HS-27A (cell line): Measurements from ENCODE around the gene NFKBIZ.
"Not testable (repeated sequence)": the region's sequence is repeated elsewhere in the genome, so short reads cannot be mapped to it uniquely, and the experiment has no call there.

Experiments
- DNase-seq: peaks from one replicate; pipeline ENCODE4 v3.0.0-alpha.2; 2012; ENCODE audit warnings: low read depth, missing footprints

NFKBIZ gene

DNA sequence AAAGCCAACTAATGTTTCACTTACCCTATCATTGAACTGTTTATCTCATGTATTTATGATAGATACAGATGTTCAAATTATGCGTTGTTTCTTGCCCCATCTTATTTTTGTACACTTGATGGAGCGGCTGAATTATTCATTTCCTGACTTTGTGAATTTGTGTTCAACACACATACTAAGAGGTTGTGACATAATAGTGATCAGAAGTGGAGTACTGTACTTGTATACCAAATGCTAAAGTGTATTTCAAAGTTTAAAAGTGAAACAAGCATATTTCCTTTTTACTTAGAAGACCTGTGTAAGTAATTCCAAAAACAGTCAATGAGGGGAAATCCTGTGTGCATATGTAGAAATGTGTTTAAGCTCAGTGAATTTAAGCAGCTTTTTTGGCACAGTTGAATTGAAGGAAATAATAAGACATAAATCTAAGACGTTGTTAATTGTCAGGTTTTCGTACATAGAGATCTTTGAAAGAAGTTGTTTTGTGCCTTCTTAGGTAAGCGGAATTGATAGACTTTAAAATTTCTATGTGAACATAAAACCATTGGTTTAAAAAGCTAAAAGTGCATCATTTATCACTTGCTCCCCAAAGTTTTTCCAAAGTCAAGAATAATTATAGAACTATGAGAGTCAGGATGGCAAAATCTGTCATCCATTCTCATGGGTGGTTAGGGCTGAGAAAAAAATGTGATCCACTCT is 1.9 kb downstream of the NFKBIZ start:
- DNase-seq: no peak

DNA sequence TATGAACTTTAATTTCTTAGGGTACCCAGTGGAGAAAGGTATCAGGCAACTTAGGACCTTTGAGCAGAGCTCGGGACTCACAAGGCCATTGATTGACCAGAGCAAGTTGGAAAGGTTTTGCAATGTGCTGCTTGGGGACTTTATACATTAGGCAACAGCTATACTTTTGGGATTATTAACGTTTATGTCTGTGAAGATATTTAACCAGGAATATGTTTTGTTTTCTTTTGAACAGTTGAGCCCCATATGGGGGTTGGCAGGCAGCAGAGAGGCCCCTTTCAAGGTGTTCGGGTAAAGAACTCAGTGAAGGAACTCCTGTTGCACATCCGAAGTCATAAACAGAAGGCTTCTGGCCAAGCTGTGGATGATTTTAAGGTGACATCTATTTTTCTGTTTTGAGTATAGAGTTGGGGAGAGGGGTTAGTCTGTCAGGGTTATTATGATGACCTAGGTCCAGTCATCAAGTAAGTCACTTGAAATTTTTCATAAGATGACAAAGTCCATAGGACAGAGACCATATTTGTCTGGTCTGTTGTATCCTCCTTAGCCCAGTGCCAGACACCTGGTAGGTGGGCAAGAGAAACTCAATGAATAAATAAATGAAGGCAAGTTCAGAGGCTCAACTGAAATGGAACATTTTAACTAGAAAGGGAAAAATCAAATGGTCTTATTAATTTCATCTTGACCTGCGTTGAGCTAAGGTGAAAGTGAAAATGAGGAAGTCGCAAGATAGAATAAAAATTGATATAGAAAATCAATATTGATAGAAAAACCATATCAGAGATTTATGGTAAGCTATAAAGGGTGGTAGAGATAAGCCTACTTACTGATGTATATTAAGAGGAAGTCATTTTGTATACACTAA is 2.8 kb downstream of the NFKBIZ start:
- no peak for DNase-seq

DNA sequence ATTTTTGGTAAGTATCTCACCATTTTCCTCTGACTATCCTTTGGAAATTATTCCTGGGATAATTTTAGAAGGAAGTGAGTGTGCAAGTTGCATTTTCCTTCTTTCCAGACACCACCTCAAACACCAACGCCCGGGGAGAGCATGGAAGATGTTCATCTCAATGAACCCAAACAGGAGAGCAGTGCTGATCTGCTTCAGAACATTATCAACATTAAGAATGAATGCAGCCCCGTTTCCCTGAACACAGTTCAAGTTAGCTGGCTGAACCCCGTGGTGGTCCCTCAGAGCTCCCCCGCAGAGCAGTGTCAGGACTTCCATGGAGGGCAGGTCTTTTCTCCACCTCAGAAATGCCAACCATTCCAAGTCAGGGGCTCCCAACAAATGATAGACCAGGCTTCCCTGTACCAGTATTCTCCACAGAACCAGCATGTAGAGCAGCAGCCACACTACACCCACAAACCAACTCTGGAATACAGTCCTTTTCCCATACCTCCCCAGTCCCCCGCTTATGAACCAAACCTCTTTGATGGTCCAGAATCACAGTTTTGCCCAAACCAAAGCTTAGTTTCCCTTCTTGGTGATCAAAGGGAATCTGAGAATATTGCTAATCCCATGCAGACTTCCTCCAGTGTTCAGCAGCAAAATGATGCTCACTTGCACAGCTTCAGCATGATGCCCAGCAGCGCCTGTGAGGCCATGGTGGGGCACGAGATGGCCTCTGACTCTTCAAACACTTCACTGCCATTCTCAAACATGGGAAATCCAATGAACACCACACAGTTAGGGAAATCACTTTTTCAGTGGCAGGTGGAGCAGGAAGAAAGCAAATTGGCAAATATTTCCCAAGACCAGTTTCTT is 3.9 kb downstream of the NFKBIZ start:
- no peak for DNase-seq

DNA sequence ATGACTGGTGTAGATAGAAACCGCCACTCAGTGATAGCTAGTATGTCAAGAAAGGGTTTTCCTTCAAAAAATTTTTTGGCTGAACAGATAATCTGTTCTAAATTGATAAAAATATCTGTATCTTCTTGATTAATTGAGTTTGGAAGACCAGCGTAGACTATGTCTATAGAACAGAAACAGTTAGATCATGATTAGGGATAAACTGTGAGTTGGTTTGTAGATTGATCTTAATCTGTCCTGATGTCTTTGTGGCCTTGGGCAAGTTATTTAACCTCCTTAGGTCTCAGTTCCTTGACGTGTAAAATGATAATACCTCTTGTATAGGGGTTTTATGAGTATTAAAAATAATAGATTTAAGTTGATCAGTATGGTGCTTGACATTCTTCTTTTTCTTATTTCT is 4.7 kb downstream of the NFKBIZ start:
- DNase-seq: no peak

DNA sequence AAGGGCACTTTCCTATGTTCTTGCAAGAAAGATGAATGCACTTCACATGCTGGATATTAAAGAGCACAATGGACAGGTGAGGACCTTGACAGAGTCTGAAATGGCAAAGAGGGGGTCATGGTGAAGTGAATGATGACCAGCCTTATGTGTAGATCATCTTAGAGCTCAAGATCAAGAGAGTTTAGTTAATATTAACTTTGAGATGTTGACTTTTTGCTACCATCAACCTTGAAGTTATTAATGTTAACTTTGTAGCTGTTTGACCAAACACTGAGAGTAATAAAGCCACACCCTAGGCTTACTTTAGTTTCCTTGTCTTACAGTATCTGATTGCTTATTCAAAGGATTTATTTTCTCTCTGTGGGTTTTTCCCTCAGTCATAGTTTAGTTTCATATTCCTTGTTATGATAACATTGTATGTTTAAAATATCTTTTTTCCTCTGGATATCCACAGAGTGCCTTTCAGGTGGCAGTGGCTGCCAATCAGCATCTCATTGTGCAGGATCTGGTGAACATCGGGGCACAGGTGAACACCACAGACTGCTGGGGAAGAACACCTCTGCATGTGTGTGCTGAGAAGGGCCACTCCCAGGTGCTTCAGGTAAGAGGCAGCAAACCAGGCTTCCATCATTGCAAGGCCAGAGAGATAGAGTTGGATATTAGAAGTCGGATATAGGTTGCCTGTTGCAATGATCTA is 5.4 kb downstream of the NFKBIZ start:
- no peak for DNase-seq

DNA sequence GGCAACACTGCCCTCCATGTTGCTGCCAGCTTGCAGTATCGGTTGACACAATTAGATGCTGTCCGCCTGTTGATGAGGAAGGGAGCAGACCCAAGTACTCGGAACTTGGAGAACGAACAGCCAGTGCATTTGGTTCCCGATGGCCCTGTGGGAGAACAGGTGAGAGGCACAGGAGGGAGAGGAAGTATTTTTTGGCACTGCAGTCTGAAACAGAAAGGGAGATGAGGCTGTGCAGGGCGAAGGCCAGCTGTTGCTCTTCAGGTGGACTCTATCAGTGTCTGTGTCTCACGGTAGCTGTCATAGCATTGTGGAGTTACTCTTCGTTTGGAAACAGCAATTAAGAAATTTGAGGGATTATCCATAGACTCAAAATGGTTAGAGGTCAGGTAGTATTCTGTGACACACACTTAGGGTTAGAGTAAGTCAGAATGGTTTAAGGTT is 8.0 kb downstream of the NFKBIZ start:
- no peak for DNase-seq

DNA sequence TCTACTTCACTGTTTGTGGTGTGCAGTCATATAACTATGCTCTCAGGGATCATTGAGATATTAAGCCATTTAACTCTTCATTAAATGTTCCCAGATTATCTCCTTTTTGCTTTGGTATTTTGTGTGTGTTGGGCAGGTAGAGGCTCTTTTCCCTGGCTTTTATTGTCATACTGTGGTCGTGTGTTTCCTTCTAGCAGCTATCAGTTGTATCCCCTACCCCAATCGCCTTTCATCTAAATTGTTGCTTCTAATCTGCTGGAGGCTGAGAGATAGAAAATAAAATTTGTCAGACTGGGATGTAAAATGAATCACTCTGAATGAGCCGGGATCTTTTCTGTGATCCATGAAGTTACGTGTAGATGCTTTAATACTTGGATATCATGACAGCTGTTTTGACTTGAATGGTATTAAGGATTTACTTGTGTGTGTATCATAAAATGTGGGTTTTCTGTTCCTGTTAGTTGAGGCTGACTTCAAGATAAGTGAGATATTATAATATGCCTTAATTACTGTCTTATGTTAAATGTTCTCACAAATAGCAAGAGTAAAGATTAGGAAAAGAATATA is 9.2 kb downstream of the NFKBIZ start:
- no peak for DNase-seq

DNA sequence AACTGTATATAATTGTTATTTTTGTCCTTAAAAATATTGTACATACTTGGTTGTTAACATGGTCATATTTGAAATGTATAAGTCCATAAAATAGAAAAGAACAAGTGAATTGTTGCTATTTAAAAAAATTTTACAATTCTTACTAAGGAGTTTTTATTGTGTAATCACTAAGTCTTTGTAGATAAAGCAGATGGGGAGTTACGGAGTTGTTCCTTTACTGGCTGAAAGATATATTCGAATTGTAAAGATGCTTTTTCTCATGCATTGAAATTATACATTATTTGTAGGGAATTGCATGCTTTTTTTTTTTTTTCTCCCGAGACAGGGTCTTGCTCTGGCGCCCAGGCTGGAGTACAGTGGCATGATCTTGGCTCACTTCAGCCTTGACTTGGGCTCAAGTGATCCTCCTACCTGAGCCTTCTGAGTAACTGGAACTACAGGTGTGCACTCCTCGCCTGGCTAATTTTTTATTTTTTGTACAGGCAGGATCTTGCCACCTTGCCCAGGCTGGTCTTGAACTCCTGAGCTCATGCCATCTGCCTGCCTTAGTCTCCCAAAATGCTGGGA is 10.7 kb downstream of the NFKBIZ start:
- no peak for DNase-seq

DNA sequence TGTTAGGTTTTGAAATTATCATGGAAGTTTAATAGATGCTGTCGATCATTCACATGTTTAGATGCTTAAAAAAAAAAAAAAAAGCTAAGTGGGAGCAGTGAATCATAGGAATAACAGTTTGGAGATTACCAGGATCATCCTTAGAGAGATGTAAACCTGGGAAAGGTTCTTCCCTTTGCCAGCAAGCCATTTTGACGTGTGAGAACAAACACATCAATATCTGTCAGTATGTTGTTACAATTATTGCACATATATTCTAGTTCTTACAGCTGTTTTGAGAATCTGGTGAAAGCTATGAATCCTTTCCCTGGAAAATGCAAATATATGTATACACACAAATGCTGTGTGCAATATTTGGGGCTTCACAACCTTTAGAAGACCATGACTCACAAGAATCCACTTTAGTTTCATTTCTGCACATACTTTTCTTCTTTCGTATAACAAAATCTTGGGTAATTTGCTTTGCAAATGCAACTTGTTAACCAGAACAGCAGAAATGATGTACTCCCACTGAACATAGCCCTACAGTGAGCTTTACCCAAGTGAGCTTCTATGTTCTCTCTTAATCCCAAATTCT is 12.0 kb downstream of the NFKBIZ start:
- no peak for DNase-seq

DNA sequence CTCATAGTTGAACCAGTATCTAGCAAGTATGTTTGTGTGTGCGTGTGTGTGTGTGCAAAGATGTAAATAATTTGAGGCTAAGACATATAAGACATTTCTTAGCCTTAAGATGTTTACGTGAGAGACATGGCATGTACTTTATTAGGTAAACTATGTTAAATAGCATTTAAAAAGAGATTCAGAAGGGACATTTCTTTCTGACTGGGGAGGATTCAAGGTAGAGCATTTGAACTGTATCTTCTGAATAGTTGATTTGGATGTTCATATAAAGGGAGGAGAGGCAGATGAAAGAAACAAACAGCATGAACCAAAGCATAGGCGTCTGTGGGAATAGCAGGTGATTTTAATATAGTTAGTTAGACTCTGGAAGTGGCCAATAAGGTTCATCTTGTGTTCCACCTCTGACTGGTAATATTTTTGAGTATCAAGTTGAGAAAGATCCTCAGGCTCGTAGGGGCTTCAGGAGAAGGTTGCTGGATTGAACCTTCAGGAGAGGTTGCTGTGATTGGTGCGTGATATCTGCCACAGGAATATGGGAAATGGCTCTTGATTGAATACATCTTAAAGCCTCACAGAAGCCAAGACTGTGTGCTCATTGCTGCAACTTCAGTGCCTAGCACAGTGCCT is 12.6 kb downstream of the NFKBIZ start:
- no peak for DNase-seq

DNA sequence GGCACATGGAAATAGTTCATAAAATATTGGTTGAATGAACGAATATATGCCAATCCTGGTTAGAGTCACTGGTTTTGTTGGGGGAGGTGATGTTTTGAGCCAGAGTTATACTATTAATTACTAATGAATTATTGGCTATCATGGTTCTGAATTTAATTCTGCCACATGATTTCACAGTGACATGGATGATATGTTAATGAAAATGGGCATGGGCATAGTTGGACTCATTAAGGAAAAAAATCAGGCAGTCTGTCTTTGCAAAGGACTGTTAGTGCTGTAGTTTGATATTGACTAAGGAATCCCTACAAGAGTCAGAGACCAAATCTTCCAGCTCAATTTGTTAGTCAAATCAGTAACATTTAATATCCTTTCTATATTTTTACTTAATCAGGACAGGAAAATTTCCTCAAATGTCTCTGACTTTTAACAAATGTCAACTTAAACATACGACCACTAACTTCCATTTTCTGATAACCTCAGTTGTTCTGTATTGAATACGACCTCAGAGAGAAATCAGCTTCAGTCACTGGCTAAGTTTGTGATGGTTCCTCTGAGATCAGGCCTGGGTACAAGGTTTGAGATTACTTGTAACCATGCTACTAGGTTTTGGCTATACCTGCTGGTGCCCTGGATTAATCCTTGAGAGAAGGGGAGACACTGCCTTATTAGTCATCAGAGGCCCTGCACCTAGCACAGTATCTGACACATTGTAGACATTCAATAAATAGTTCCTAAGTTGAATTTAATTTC is 13.3 kb downstream of the NFKBIZ start:
- no peak for DNase-seq

DNA sequence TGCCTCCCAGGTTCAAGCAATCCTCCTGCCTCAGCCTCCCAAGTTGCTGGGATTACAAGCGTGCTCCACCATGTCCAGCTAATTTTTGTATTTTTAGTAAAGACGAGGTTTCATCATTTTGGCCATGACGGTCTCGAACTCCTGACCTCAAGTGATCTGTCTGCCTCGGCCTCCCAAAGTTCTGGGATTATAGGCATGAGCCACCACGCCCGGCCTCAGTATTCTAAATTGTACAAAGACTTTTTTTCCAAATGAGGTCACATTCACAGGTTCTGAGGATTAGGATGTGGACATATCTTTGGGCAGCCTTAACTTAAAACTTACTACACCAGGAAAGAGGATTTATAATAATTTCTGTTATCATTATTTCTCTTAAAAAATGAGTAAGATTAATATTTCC is 15.6 kb downstream of the NFKBIZ start:
- not testable (repeated sequence) for DNase-seq

DNA sequence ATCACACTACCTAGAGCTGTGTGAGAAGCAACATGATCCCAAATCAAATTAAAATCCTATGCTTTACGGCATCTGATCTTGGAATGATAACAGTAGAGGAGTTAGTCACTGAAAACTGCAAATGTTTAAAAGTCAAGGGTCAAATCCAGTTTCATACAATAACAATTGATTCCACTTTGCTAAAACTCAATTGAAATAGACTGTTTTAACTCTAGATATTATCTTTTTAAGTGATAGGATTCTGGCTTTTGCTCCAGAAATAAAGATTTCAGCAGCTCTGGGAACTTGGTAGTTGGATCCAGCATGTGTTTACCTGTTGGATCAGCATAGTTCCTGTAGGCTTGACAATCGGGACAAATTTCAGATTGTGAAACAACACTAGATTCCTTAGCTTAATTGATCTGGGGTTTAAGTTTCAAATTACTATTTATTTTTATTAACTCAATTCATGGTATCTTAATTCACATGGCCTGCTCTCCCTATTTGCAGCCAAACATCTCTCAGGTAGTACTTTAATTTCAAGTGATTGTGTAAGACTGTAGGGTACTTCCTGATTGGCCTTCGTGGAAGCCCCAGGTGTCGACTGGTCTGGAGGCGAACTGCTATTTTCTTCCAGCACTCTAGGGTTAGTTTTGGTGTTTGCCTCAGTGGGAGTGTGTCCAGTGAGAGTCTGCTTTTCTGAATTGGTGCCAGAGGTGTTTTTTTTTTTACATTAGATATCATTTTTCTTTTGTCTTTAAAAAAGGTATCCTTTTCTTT is 16.6 kb downstream of the NFKBIZ start:
- no peak for DNase-seq

DNA sequence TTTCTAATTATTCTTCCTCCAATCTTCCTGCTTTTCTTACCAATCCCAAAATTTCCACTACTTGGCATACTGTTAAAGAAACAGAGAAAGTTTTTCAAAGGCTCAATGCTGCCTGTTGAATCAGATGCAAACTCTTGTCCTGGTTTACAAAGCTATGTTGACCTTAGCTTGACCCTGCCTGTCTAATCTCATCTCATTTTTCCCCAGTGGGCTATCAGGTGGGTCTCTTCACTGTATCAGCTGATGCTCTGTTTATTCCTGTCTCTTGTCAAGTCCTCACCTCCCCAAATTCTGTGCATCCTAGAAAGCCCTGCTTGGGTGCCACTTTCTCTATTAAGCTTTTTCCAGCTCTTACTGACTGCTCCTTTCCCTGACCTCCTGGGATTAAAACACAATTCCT is 18.2 kb downstream of the NFKBIZ start:
- no peak for DNase-seq

DNA sequence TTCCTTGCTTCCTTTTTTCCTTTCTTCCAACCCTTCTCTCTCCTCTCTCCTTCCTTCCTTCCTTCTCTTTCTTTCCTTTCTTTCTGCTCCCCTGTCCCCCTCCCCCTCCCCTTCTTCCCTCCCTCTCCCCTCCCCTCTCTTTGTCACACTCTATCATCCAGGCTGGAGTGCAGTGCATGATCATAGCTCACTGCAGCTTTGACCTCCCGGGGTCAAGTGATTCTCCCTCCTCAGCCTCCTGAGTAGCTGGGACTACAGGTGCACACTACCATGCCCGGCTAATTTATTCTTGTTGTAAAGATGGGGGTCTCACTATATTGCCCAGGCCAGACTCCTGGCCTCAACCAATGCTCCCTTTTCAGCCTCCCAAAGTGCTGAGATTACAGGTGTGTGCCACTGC is 18.7 kb downstream of the NFKBIZ start:
- no peak for DNase-seq

DNA sequence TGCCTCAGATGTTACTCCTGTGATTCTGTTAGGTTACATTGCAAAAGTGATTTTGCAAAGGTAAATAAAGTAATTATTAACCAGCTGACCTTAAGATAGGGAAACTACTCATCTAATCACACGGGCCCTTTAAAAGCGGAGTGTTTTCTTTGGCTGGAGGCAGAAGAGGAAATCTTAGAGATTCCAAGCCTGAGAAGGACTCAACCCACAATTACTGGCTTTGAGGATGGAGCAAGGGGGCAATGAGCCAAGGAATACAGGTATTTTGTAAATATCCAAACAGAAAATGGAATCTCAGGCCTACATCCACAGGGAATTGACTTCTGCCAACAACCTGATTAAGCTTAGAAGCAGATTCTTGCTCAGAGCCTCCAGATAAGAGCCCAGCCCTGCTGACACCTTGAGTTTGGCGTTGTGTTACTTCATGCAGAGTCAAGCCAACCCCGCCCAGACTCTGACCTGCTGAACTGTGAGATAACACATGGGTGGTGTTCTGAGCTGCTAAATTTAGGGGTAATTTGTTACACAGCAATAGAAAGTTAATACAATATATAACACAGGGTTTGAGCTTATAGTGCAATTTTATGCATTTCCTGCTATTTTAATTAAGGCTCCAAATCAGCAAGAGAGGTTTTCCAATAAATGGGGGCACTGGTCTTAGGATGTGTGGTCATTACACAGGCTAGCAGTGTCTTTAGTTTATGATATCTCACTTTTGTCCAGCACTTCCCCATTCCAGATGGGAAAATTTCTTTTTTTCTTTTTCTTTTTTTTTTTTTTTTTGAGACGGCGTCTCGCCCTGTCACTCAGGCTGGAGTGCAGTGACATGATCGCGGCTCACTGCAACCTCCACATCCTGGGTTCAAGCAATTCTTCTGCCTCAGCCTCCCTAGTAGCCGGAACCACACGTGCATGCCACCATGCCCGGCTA is 19.5 kb downstream of the NFKBIZ start:
- DNase-seq: no peak

DNA sequence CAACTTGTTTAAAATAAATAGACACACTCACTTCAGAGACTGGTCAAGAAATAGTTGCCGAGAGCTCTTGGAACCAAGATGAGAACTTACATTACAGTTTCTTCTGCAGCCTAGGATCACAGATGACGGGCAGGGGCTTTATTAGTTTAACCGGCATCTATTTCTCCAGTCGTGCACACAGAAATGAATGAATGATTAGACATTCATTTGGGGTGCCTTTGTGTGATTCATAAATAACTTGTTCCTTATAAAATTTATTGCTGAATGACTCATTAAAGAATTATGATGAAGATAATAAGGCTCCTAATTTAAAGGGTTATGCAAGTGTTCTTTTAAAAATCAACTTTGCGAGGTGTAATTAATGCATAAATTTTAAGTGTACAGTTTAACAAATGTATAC is 20.8 kb downstream of the NFKBIZ start:
- DNase-seq: no peak

DNA sequence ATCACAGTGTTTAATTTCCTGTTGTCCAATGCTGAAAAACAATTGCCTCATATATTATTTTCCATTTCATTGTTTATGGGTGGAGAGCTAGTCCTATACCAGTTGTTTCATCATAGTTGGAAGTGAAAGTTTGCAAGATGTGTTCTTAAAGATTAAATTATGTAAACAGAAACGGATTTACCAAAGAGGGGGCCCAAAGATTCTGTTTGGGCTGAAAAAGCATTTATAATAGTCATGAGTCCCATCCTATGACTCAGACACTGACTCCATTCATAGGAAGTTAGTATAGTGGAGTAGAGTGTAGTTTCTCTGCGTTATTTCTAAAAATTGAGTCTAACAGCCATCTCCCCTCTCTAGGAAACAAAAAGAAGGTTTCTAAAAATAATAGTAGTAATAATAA is 24.3 kb downstream of the NFKBIZ start:
- no peak for DNase-seq
